Right lobe of liver (tissue), 6 donors: Measurements from ENCODE around the gene IRF8. TPM values are rescaled to one million over a fixed set of nuclear protein-coding genes. Genes with fewer than 3 reads are reported as not detected.

Experiments
- ATAC-seq, 4 donors: fragments of 200-7000 bp; cut with Tn5 transposase; one replicate each; pipeline ENCODE4 v1.9.1; 2020; ENCODE audit warnings: mild to moderate bottlenecking in 4 of 4, moderate library complexity in 4 of 4
- DNase-seq, 3 donors: peaks; one replicate each; pipeline ENCODE4 v3.0.0-alpha.2; 2020
- H3K27ac ChIP-seq, 3 donors: fragments of 200-600 bp; one replicate each; pipeline ENCODE4 v1.8.0; 2022
- H3K27me3 ChIP-seq, 2 donors: fragments of 200-600 bp; one replicate each; pipeline ENCODE4 v1.8.0; 2022
- H3K36me3 ChIP-seq, 4 donors: fragments of 200-600 bp; sonication (generic) in 1 of 4; one replicate each; pipeline versions ENCODE4 v1.5.1 to v1.8.0; 2017 to 2022; ENCODE audit warnings: control low read depth in 1 of 4
- H3K4me1 ChIP-seq, 4 donors: fragments of 200-600 bp; sonication (generic) in 1 of 4; one replicate each; pipeline versions ENCODE4 v1.5.1 to v1.8.0; 2017 to 2022; ENCODE audit warnings: control low read depth in 1 of 4
- H3K4me3 ChIP-seq, 3 donors: fragments of 200-600 bp; one replicate each; pipeline ENCODE4 v1.8.0; 2022
- H3K9me3 ChIP-seq, 4 donors: fragments of 200-600 bp; sonication (generic) in 1 of 4; one replicate each; pipeline versions ENCODE4 v1.5.1 to v1.8.0; 2017 to 2022; ENCODE audit warnings: control low read depth in 1 of 4
- CTCF ChIP-seq, 4 donors: fragments of 200-600 bp in 3 of 4; fragments of 450-650 bp in 1 of 4; IDR thresholded peaks; one replicate each; pipeline versions ENCODE4 v1.5.1 to v1.8.0; 2016 to 2022; ENCODE audit warnings: antibody characterized with exemption in 4 of 4, mild to moderate bottlenecking in 2 of 4
- POLR2A ChIP-seq: fragments of 450-650 bp; IDR thresholded peaks from one replicate; pipeline ENCODE4 v1.6.1; 2017; ENCODE audit warnings: antibody characterized with exemption, mild to moderate bottlenecking
- WGBS: methylation state at CpG from one replicate; pipeline ENCODE4 v1.1.6; 2018; ENCODE audit warnings: low coverage, low lambda C conversion rate; ENCODE audit not compliant: insufficient coverage; ENCODE audit errors: missing lambda C conversion rate; 5-methylcytosine and 5-hydroxymethylcytosine counted together
- intact Hi-C, 2 donors: fragments of 100-400 bp; cut with DNase I; formaldehyde crosslinking; loops; one replicate each; pipeline versions ENCODE4 v1.11.2 to v1.14.1; 2022
- total RNA-seq, 6 experiments: library from RNA; depleted of rRNA in 2 of 6; stranded (reverse); fragments of >200 nt in 2 of 6; fragmentation: NEBNext Ultra II Directional in 3 of 6; extraction: Animal tissue kit (Norgen Biotek cat#: 25700) in 3 of 6; gene quantifications; one replicate each; pipeline versions ENCODE4 v1.1.0 to v1.2.4, GENCODE V29; 2016 to 2023
- donor health status: DM: no; HTN: yes; CAD: no.
- donor health status: DM: no; HTN: no; CAD: no.
- donor health status: DM: no; HTN: no; CAD: no.
- donor health status: DM: no; HTN: yes; CAD: no.
- donor health status: DM: no; HTN: yes; CAD: no.

IRF8 gene
- total RNA-seq, 6 experiments from 2014 or later: 4.8 to 19.6 (median 14.6) TPM

DNA sequence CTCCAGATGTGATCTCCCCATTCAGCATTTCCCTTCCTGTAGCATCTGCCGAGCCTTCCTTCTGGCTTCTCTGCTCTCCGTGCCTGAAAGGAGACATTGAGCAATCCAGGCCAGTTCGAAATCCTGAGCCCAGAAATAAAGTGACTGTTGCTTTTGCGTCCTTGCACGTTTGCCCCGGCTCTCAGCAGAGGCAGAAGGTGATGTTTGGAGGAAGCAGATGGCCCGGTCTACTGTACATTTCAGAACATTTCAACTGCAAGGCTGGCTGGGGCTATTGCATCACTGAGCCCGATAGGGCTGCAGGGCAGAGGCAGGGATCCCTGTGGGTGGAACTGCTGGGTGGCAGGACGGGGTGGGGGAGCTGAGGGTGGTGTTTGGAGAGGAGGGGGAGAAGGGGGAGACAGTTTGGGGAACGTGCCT lies 29.4 kb downstream of the IRF8 start:
- no peak overlapping the region for H3K4me3 ChIP-seq
- H3K4me1 ChIP-seq: peaks cover 0 to 14% (median 0%) of the 10 kb centered on the region in 4 donors
- TF ChIP-seq POLR2A (no peak), CTCF (IDR thresholded peaks at IDR 0.05) (no peak)
- intact Hi-C loops: no loop called here
- no peaks in the 10 kb centered on the region for H3K9me3 ChIP-seq
- H3K36me3 ChIP-seq: no peaks in the 10 kb centered on the region
- peak in 1 of 3 donors; percentile 64 for DNase-seq
- peak; percentile 51 to 74 (median 65) for ATAC-seq
- H3K27ac ChIP-seq: no peak overlapping the region
- no peaks in the 10 kb centered on the region for H3K27me3 ChIP-seq
- WGBS: 13% methylated on average over 9 of the region's 10 CpGs

- WGBS: 53% methylated on average over 3 of the region's 16 CpGs
- no peak for TF ChIP-seq CTCF (IDR thresholded peaks at IDR 0.05)
- no peak for TF ChIP-seq POLR2A
- H3K4me1 ChIP-seq: peaks cover 0 to 14% (median 0%) of the 10 kb centered on the region in 4 donors
- H3K27ac ChIP-seq: no peak overlapping the region
- no peaks in the 10 kb centered on the region for H3K9me3 ChIP-seq
- H3K27me3 ChIP-seq: no peaks in the 10 kb centered on the region
- ATAC-seq: peak; percentile 52 to 76 (median 64)
- H3K36me3 ChIP-seq: no peaks in the 10 kb centered on the region
- no peak overlapping the region for H3K4me3 ChIP-seq
- intact Hi-C loops: no loop called here
- peak; percentile 43 to 76 (median 72) for DNase-seq
Measured at GRCh38 chr16:85929259-85929721, 30.3 kb downstream of the IRF8 start.

DNA sequence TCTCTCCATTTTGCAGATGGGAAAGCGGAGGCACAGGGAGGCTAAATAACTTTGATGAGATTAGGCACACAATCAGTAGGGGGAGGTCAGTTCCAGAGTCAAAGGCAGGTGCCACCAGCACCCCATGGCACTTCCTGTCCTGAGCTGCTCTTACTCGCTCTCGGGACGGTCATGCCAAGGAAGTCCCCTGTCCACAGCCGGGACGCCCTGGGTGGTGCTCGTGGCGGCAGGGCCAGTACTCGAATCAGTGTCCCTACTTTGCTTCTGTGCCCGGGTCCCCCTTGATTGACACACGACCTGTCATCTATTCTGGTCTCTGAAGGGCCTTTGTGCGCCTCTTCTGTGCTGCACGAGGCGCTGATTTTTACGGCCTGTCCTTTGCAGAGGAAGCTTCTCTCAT lies 31.3 kb downstream of the IRF8 start:
- WGBS: 81% methylated on average over 10 of the region's 15 CpGs
- H3K9me3 ChIP-seq: no peaks in the 10 kb centered on the region
- peak in 1 of 3 donors; percentile 49 for DNase-seq
- no peak overlapping the region for H3K27ac ChIP-seq
- no peaks in the 10 kb centered on the region for H3K27me3 ChIP-seq
- no peaks in the 10 kb centered on the region for H3K36me3 ChIP-seq
- H3K4me1 ChIP-seq: peaks cover 0 to 14% (median 0%) of the 10 kb centered on the region in 4 donors
- intact Hi-C loops: no loop called here
- ATAC-seq: no peak
- no peak overlapping the region for H3K4me3 ChIP-seq
- no peak for TF ChIP-seq POLR2A

DNA sequence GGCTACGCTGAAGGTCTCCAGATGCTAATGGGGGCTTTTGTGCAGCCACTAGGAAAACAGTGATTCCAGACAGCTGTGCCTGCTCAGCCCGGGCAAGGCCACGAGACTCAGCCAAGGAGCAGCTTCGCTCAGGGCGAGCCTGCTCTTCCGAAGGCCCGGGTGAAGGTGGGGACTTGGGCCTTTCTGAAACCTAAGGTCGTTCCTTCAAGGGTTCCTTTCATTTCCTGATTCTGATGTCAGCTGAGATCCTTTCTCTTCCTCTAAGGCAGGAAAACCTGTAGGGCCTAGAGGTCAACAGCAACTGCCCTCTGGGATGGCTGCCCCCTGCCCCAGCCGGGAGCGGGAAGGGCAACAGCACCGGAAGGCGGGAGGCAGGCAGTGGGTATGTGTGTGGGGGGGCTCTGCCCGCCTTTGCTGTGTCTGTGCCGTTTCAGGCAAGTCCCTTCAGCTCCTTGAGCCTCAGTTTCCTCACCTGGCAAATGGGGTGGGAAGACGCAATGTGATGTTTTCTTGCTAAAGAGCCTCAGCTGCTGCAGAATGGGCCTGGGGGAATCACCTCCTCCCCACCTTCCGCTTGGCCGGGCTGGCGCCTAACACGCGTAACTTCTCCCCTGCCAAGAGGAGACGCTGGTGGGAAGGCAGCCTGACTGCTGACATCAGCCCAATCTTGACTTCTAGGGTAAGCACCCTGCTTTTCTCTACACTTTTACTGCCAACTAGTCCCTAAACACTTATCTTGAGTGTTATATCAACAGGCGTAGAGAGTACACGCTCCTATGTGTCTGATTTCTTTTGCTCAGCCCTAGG lies 32.8 kb downstream of the IRF8 start:
- Histone ChIP-seq H3K36me3 (no peaks in the 10 kb centered on the region), H3K27me3 (no peaks in the 10 kb centered on the region), H3K27ac (no peak overlapping the region), H3K9me3 (no peaks in the 10 kb centered on the region), H3K4me1 (peaks cover 0 to 14% (median 0%) of the 10 kb centered on the region in 4 donors), H3K4me3 (no peak overlapping the region)
- 72% methylated on average over 4 of the region's 23 CpGs for WGBS
- intact Hi-C loops: no loop called here
- ATAC-seq: peak in 1 of 4 donors; percentile 25
- peak in 1 of 3 donors; percentile 58 for DNase-seq
- TF ChIP-seq POLR2A (no peak), CTCF (IDR thresholded peaks at IDR 0.05) (no peak)

GRCh38 chr16:85934210-85934609 lies 35.2 kb downstream of the IRF8 start:
- Histone ChIP-seq H3K27me3 (no peaks in the 10 kb centered on the region), H3K4me3 (no peak overlapping the region), H3K27ac (no peak overlapping the region), H3K9me3 (no peaks in the 10 kb centered on the region), H3K4me1 (peaks cover 0 to 5% (median under 1%) of the 10 kb centered on the region in 4 donors), H3K36me3 (no peaks in the 10 kb centered on the region)
- TF ChIP-seq POLR2A: no peak
- no peak for ATAC-seq
- intact Hi-C loops: no loop called here
- WGBS: no CpG with 5 or more reads among the region's 9 CpGs
- no peak for DNase-seq
